Medulla oblongata (tissue), 1 donor: ENCODE measurements around the gene MAN2B1.

Experiments used
- DNase-seq: peaks from one replicate; pipeline ENCODE4 v3.0.0-alpha.2; 2015; ENCODE audit errors: extremely low spot score

MAN2B1 gene

GRCh38 chr19:12617646-12618045 is 48.9 kb downstream of the MAN2B1 start:
- no peak for DNase-seq

- DNase-seq, result peak; percentile 77
Measured at GRCh38 chr19:12611361-12611699, 55.2 kb downstream of the MAN2B1 start.

GRCh38 chr19:12610540-12611360 is 55.8 kb downstream of the MAN2B1 start, which contains the start of the genes ZNF490 and ZNF791:
Gene ZNF490, minus strand, starts transcription at chr19:12610813. Its CDS starts 133 bp downstream, at chr19:12610680.
Gene ZNF791, plus strand, starts transcription at chr19:12610920. Its CDS starts 160 bp downstream, at chr19:12611080.
- DNase-seq, result peak; percentile 99

- peak; percentile 42 for DNase-seq
Measured at GRCh38 chr19:12607631-12608030, 58.9 kb downstream of the MAN2B1 start.

- no peak for DNase-seq
Measured at GRCh38 chr19:12606796-12607195, 59.7 kb downstream of the MAN2B1 start.

GRCh38 chr19:12603714-12604113 is 62.8 kb downstream of the MAN2B1 start:
- no peak for DNase-seq

- no peak for DNase-seq
Measured at GRCh38 chr19:12597594-12597993, 68.9 kb downstream of the MAN2B1 start.

- DNase-seq, result no peak
Measured at GRCh38 chr19:12596927-12597548, 69.5 kb downstream of the MAN2B1 start.
